Parathyroid adenoma (tissue), 2 donors: ENCODE measurements around the gene PRR20B.
"Not testable (repeated sequence)": the region's sequence is repeated elsewhere in the genome, so short reads cannot be mapped to it uniquely, and the experiment has no call there.

Experiments
- H2AFZ ChIP-seq: fragments of 300-600 bp; sonication (generic); one replicate; pipeline ENCODE4 v1.7.0; 2017; ENCODE audit warnings: antibody characterized with exemption, mild to moderate bottlenecking
- H3K27ac ChIP-seq: fragments of 300-600 bp; sonication (generic); one replicate; pipeline ENCODE4 v1.7.0; 2017
- H3K27me3 ChIP-seq: fragments of 300-600 bp; sonication (generic); one replicate; pipeline ENCODE4 v1.7.0; 2017; ENCODE audit warnings: low read length; ENCODE audit not compliant: control insufficient read depth, insufficient read depth
- H3K36me3 ChIP-seq: fragments of 300-600 bp; sonication (generic); one replicate; pipeline ENCODE4 v1.7.0; 2017; ENCODE audit warnings: low read length; ENCODE audit not compliant: control insufficient read depth, insufficient read depth
- H3K4me1 ChIP-seq: fragments of 300-600 bp; sonication (generic); one replicate; pipeline ENCODE4 v1.7.0; 2017; ENCODE audit warnings: control low read depth
- H3K4me2 ChIP-seq: fragments of 300-600 bp; sonication (generic); one replicate; pipeline ENCODE4 v1.7.0; 2017; ENCODE audit warnings: low read length
- H3K4me3 ChIP-seq: fragments of 300-600 bp; sonication (generic); one replicate; pipeline ENCODE4 v1.7.0; 2017; ENCODE audit warnings: low read depth, low read length
- H3K79me2 ChIP-seq: fragments of 300-600 bp; sonication (generic); one replicate; pipeline ENCODE4 v1.7.0; 2017; ENCODE audit warnings: control low read depth
- H3K9ac ChIP-seq: fragments of 300-600 bp; sonication (generic); one replicate; pipeline ENCODE4 v1.7.0; 2017; ENCODE audit warnings: mild to moderate bottlenecking
- H3K9me3 ChIP-seq: fragments of 300-600 bp; sonication (generic); one replicate; pipeline ENCODE4 v1.7.0; 2017; ENCODE audit warnings: low read length; ENCODE audit not compliant: control insufficient read depth
- CTCF ChIP-seq: fragments of 300-600 bp; sonication (generic); IDR thresholded peaks from one replicate; pipeline ENCODE4 v1.7.0; 2017; ENCODE audit warnings: antibody characterized with exemption, mild to moderate bottlenecking
- donor health status: primary hyperparathyroidism.

Gene PRR20B

GRCh38 chr13:57147188-57147587 is at the start of gene PRR20B:
TSS of gene PRR20B (plus strand) at chr13:57147488. CDS start at chr13:57147875, 387 bp downstream.
- not testable (repeated sequence) for H2AFZ ChIP-seq, H3K4me3 ChIP-seq, H3K27ac ChIP-seq, H3K79me2 ChIP-seq, H3K9me3 ChIP-seq, H3K4me2 ChIP-seq, H3K27me3 ChIP-seq, H3K4me1 ChIP-seq, H3K36me3 ChIP-seq, H3K9ac ChIP-seq

DNA sequence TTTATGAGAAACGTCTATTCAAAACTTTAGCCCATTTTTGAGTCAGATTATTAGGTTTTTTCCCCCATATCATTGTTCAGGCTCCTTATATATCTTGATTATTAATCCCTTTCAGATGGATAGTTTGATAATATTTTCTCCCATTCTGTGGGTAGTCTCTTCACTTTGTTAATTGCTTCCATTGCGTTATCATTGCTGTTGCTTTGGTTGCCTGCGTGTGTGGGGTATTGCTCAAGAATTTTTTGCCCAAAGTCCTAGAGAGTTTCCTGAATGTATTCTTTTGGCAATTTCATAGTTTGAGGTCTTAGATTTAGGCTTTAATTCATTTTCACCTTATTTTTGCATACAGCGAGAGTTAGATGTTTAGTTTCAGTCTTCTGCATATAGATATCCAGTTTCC is 32.3 kb upstream of the PRR20B start:
- Histone ChIP-seq H3K4me2 (no peak overlapping the region), H3K36me3 (no peaks in the 10 kb centered on the region)

GRCh38 chr13:57123681-57124080 is 23.6 kb upstream of the PRR20B start:
- no peaks in the 10 kb centered on the region for H3K36me3 ChIP-seq
- H3K79me2 ChIP-seq: no peaks in the 10 kb centered on the region
- TF ChIP-seq CTCF: no peak
- H3K4me1 ChIP-seq: no peaks in the 10 kb centered on the region
- H2AFZ ChIP-seq: no peak overlapping the region
- no peaks in the 10 kb centered on the region for H3K9me3 ChIP-seq
- H3K27me3 ChIP-seq: no peaks in the 10 kb centered on the region
- no peak overlapping the region for H3K27ac ChIP-seq
- H3K9ac ChIP-seq: no peak overlapping the region
- no peak overlapping the region for H3K4me2 ChIP-seq
- H3K4me3 ChIP-seq: no peak overlapping the region

More for the DNA sequence above, 32.3 kb upstream of the PRR20B start:
- TF ChIP-seq CTCF: no peak
- Histone ChIP-seq H2AFZ (no peak overlapping the region), H3K27me3 (no peaks in the 10 kb centered on the region), H3K27ac (no peak overlapping the region), H3K79me2 (no peaks in the 10 kb centered on the region), H3K4me1 (no peaks in the 10 kb centered on the region), H3K9me3 (no peaks in the 10 kb centered on the region), H3K4me3 (no peak overlapping the region), H3K9ac (no peak overlapping the region)

DNA sequence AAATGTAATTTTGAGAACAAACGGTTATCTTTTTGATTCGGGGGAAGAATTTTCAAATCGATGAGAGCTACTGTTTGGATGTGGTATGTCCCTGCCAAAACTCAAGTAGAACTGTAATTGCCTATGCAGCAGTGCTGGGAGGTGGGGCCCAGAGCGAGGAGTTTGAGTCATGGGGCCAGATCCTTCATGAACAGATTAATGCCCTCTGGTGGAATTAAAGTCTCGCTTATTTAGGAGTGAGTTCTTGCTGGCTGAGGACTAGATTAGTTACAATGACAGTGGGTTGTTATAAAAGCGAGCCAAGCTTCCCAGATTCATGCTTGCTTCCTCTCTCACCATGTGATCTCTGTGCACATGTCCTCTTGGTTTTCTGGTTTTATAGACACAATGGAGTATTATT is 18.4 kb upstream of the PRR20B start:
- no peak overlapping the region for H3K27ac ChIP-seq
- no peaks in the 10 kb centered on the region for H3K36me3 ChIP-seq
- H3K4me3 ChIP-seq: no peak overlapping the region
- no peaks in the 10 kb centered on the region for H3K4me1 ChIP-seq
- H3K79me2 ChIP-seq: no peaks in the 10 kb centered on the region
- no peak overlapping the region for H3K4me2 ChIP-seq
- no peak for TF ChIP-seq CTCF
- H3K9me3 ChIP-seq: no peaks in the 10 kb centered on the region
- H3K27me3 ChIP-seq: no peaks in the 10 kb centered on the region
- H2AFZ ChIP-seq: no peak overlapping the region
- no peak overlapping the region for H3K9ac ChIP-seq

GRCh38 chr13:57136093-57136492 is 11.2 kb upstream of the PRR20B start:
- Histone ChIP-seq H2AFZ (no peak overlapping the region), H3K27me3 (no peaks in the 10 kb centered on the region), H3K4me2 (no peak overlapping the region), H3K36me3 (no peaks in the 10 kb centered on the region), H3K79me2 (no peaks in the 10 kb centered on the region), H3K9ac (no peak overlapping the region), H3K4me3 (no peak overlapping the region), H3K27ac (no peak overlapping the region), H3K9me3 (no peaks in the 10 kb centered on the region), H3K4me1 (no peaks in the 10 kb centered on the region)
- TF ChIP-seq CTCF: no peak
